GM18867 (cell line): Measurements from ENCODE around the gene MAP3K5.

ENCODE experiments used
- ATAC-seq: cut with Tn5 transposase; IDR thresholded peaks from one replicate; pipeline ENCODE4 v1.9.1; 2021; ENCODE audit warnings: mild to moderate bottlenecking, moderate library complexity; ENCODE audit not compliant: unreplicated experiment

Gene MAP3K5

GRCh38 chr6:136525586-136526195, 266.6 kb downstream of the MAP3K5 start:
- ATAC-seq = no peak

- ATAC-seq = no peak
Measured at GRCh38 chr6:136524936-136525413, 267.3 kb downstream of the MAP3K5 start.

GRCh38 chr6:136524339-136524935, 267.8 kb downstream of the MAP3K5 start:
- ATAC-seq = no peak

GRCh38 chr6:136523196-136523595, 269.1 kb downstream of the MAP3K5 start:
- ATAC-seq = no peak

GRCh38 chr6:136522636-136523035, 269.6 kb downstream of the MAP3K5 start:
- ATAC-seq = no peak

- no peak for ATAC-seq
Measured at GRCh38 chr6:136521911-136522310, 270.4 kb downstream of the MAP3K5 start.

- no peak for ATAC-seq
Measured at GRCh38 chr6:136521427-136521826, 270.9 kb downstream of the MAP3K5 start.

- no peak for ATAC-seq
Measured at GRCh38 chr6:136520517-136520916, 271.8 kb downstream of the MAP3K5 start.

GRCh38 chr6:136517582-136517981, 274.7 kb downstream of the MAP3K5 start:
- ATAC-seq = no peak

GRCh38 chr6:136517002-136517401, 275.3 kb downstream of the MAP3K5 start:
- ATAC-seq = no peak

- ATAC-seq = no peak
Measured at GRCh38 chr6:136514591-136514990, 277.7 kb downstream of the MAP3K5 start.

- ATAC-seq = no peak
Measured at GRCh38 chr6:136511926-136512325, 280.4 kb downstream of the MAP3K5 start.

GRCh38 chr6:136511397-136511796, 280.9 kb downstream of the MAP3K5 start:
- ATAC-seq = no peak

- no peak for ATAC-seq
Measured at GRCh38 chr6:136510782-136511181, 281.5 kb downstream of the MAP3K5 start.

GRCh38 chr6:136510299-136510698, 282.0 kb downstream of the MAP3K5 start:
- ATAC-seq = no peak

- ATAC-seq = no peak
Measured at GRCh38 chr6:136508725-136509392, 283.4 kb downstream of the MAP3K5 start.
